K562 (cell line): ENCODE results near the gene CDC42BPB. TPM values are rescaled to one million over a fixed set of nuclear protein-coding genes. Genes with fewer than 3 reads are reported as not detected.

Experiments used
- ASH1L ChIP-seq: fragments of 450-650 bp; IDR thresholded peaks from 2 replicates; pipeline ENCODE4 v1.6.1; 2018; ENCODE audit warnings: borderline replicate concordance, mild to moderate bottlenecking, low read depth; ENCODE audit not compliant: partially characterized antibody
- ELF4 ChIP-seq: fragments of 450-650 bp; formaldehyde crosslinking; IDR thresholded peaks from 2 replicates; pipeline ENCODE4 v1.4.0; 2022; ENCODE audit warnings: missing genetic modification characterization
- MYBL2 ChIP-seq, 2 experiments: fragments of 450-650 bp in 1 of 2; sonication (generic) in 1 of 2; formaldehyde crosslinking in 1 of 2; IDR thresholded peaks; 2 replicates each; pipeline versions ENCODE4 v1.6.1 to v1.8.1; 2017 to 2022; ENCODE audit warnings: borderline replicate concordance in 1 of 2, inconsistent platforms in 1 of 2, low read depth in 1 of 2, mild to moderate bottlenecking in 1 of 2, missing genetic modification reagents in 1 of 2, moderate library complexity in 1 of 2
- ZNF584 ChIP-seq: fragments of 200-800 bp; sonication (Bioruptor generic); IDR thresholded peaks from 2 replicates; pipeline ENCODE4 v1.6.1; 2016; ENCODE audit warnings: low read depth, mild to moderate bottlenecking, missing genetic modification characterization, missing compliant biosample characterization
- polyA plus RNA-seq, 8 experiments: library from polyadenylated mRNA; depleted of rRNA in 4 of 8; stranded (reverse) in 5 of 8; unstranded in 3 of 8; fragments of >200 nt; fragmentation: Nextera tagmentation in 2 of 8; fragmentation: Illumina TruSeq in 1 of 8; extraction: Ambion mirVana in 2 of 8; extraction: Trizol in 1 of 8; gene quantifications; 2 replicates each; pipeline versions ENCODE4 v1.2.1 to v1.2.3, GENCODE V29; 2011 to 2014; ENCODE audit warnings: inconsistent platforms in 1 of 8, missing spikeins in 1 of 8
- total RNA-seq, 7 experiments: library from RNA; depleted of rRNA in 6 of 7; stranded (reverse); fragments of >200 nt in 6 of 7; fragmentation: Illumina TruSeq in 2 of 7; extraction: Trizol in 2 of 7; gene quantifications; 2 replicates each; pipeline versions ENCODE4 v1.2.1 to v1.2.3, GENCODE V29; 2011 to 2021; ENCODE audit warnings: low replicate concordance in 1 of 7
- TF ChIP-seq, protein P1 (sequence below): fragments of 200-800 bp; sonication (Bioruptor generic); IDR thresholded peaks from 2 replicates; pipeline ENCODE4 v1.6.1; 2017; ENCODE audit warnings: missing genetic modification characterization, missing compliant biosample characterization
- TF ChIP-seq, protein P2 (sequence below), 2 experiments: fragments of 150-350 bp in 1 of 2; IDR thresholded peaks; 2 replicates each; pipeline ENCODE4 v1.6.1; 2012 to 2016; ENCODE audit warnings: low read depth in 2 of 2, low read length in 2 of 2, mild to moderate bottlenecking in 1 of 2, moderate library complexity in 1 of 2

Gene CDC42BPB
- total and polyA plus RNA-seq, 9 of the 15 experiments (the other 6 are each of a cell fraction or from before 2014, with no cell fraction given): 0.07 to 24.3 (median 12.6) TPM

DNA sequence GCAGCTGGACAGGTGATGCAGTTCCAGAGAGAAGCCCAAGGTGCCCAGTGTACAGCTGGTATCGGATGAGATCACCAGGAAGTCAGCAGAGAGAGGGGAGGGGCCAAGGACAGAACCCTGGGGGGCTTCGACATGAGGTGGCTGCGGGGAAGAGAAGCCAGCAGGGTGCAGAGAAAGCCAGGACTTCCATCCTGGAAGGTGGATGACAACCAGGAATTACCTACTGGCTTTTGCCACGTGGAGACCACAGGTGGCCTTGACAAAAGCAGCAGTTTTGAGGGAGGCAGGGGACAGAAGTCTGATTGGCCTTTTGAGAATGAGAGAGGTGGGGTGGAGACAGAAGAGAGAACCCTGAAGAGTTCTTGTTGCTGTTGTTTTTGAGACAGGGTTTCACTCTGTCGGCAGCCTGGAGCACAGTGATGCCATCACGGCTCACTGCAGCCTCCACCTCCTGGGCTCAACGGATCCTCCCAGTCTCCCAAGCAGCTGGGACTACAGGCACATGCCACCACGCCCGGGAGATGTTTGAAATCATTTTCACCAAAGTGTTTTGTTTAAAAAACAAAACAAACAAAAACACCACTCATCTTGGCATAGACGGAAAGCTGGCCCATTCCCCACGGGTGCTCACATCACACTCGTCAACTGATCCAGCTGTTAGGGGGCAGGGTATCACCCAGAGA lies 35.2 kb downstream of the CDC42BPB start (continued):
- no peak for TF ChIP-seq ZNF584 (CRISPR knock-in tag)
- TF ChIP-seq, protein P1, sequence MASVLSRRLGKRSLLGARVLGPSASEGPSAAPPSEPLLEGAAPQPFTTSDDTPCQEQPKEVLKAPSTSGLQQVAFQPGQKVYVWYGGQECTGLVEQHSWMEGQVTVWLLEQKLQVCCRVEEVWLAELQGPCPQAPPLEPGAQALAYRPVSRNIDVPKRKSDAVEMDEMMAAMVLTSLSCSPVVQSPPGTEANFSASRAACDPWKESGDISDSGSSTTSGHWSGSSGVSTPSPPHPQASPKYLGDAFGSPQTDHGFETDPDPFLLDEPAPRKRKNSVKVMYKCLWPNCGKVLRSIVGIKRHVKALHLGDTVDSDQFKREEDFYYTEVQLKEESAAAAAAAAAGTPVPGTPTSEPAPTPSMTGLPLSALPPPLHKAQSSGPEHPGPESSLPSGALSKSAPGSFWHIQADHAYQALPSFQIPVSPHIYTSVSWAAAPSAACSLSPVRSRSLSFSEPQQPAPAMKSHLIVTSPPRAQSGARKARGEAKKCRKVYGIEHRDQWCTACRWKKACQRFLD (CRISPR knock-in tag): no peak
- TF ChIP-seq MYBL2 (IDR thresholded peaks at IDR 0.05; ENCODE audit: low read depth): no peak
- TF ChIP-seq MYBL2 (CRISPR knock-in tag; IDR thresholded peaks at IDR 0.05; ENCODE audit: borderline replicate concordance): no peak
- no peak for TF ChIP-seq ELF4 (CRISPR knock-in tag)
- TF ChIP-seq, protein P2, sequence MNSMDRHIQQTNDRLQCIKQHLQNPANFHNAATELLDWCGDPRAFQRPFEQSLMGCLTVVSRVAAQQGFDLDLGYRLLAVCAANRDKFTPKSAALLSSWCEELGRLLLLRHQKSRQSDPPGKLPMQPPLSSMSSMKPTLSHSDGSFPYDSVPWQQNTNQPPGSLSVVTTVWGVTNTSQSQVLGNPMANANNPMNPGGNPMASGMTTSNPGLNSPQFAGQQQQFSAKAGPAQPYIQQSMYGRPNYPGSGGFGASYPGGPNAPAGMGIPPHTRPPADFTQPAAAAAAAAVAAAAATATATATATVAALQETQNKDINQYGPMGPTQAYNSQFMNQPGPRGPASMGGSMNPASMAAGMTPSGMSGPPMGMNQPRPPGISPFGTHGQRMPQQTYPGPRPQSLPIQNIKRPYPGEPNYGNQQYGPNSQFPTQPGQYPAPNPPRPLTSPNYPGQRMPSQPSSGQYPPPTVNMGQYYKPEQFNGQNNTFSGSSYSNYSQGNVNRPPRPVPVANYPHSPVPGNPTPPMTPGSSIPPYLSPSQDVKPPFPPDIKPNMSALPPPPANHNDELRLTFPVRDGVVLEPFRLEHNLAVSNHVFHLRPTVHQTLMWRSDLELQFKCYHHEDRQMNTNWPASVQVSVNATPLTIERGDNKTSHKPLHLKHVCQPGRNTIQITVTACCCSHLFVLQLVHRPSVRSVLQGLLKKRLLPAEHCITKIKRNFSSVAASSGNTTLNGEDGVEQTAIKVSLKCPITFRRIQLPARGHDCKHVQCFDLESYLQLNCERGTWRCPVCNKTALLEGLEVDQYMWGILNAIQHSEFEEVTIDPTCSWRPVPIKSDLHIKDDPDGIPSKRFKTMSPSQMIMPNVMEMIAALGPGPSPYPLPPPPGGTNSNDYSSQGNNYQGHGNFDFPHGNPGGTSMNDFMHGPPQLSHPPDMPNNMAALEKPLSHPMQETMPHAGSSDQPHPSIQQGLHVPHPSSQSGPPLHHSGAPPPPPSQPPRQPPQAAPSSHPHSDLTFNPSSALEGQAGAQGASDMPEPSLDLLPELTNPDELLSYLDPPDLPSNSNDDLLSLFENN (IDR thresholded peaks at IDR 0.05; ENCODE audit: low read depth in 2 of 2, low read length in 2 of 2): no peak
- TF ChIP-seq ASH1L: no peak
